Natural killer cell (primary cell): ENCODE measurements around the gene SLCO3A1. TPM values are rescaled to one million over a fixed set of nuclear protein-coding genes. Genes with fewer than 3 reads are reported as not detected.
A peak's percentile ranks its signal among the peaks of the same experiment; 100 is the strongest.

Source experiments
- ATAC-seq, 3 donors: fragments of 150-1000 bp in 2 of 3; fragments of 200-7000 bp in 1 of 3; cut with Tn5 transposase; 1 replicate in 1 of 3; 2 replicates in 2 of 3; pipeline ENCODE4 v1.10.0; 2021; ENCODE audit warnings: mild to moderate bottlenecking in 2 of 3, moderate library complexity in 2 of 3
- DNase-seq, 2 donors: peaks; one replicate each; pipeline versions ENCODE4 v3.0.0 to v3.0.0-alpha.2; 2013 to 2021; ENCODE audit warnings: mixed read lengths in 1 of 2
- H3K27ac ChIP-seq: one replicate; pipeline ENCODE4 v1.5.1; 2013; ENCODE audit warnings: mild to moderate bottlenecking, low read length
- H3K27me3 ChIP-seq: one replicate; pipeline ENCODE4 v1.6.1; 2013; ENCODE audit warnings: low read length; ENCODE audit not compliant: control insufficient read depth, insufficient read depth
- H3K36me3 ChIP-seq: one replicate; pipeline ENCODE4 v1.6.1; 2013; ENCODE audit warnings: low read length; ENCODE audit not compliant: control insufficient read depth, insufficient read depth
- H3K4me1 ChIP-seq: one replicate; pipeline ENCODE4 v1.6.1; 2013; ENCODE audit warnings: low read length; ENCODE audit not compliant: control insufficient read depth, insufficient read depth
- H3K4me3 ChIP-seq: one replicate; pipeline ENCODE4 v1.5.1; 2013; ENCODE audit warnings: low read length
- H3K9me3 ChIP-seq: one replicate; pipeline ENCODE4 v1.6.1; 2013; ENCODE audit warnings: low read length; ENCODE audit not compliant: control insufficient read depth, insufficient read depth
- H3K27ac Mint-ChIP-seq, 2 donors: one replicate each; pipeline ENCODE4 v1.8.0; 2022; ENCODE audit warnings: mild to moderate bottlenecking in 2 of 2, mixed read lengths in 2 of 2, moderate library complexity in 1 of 2
- H3K27me3 Mint-ChIP-seq, 2 donors: one replicate each; pipeline ENCODE4 v1.8.0; 2022; ENCODE audit warnings: low read depth in 2 of 2, mixed read lengths in 2 of 2
- H3K36me3 Mint-ChIP-seq: one replicate; pipeline ENCODE4 v1.8.0; 2022; ENCODE audit warnings: mixed read lengths
- H3K4me1 Mint-ChIP-seq, 2 donors: one replicate each; pipeline ENCODE4 v1.8.0; 2022; ENCODE audit warnings: mixed read lengths in 2 of 2
- H3K4me3 Mint-ChIP-seq: one replicate; pipeline ENCODE4 v1.8.0; 2022; ENCODE audit warnings: mild to moderate bottlenecking, moderate library complexity, mixed read lengths
- H3K9me3 Mint-ChIP-seq, 2 donors: one replicate each; pipeline ENCODE4 v1.8.0; 2022; ENCODE audit warnings: mixed read lengths in 2 of 2
- CTCF ChIP-seq: fragments of 200-600 bp; IDR thresholded peaks from one replicate; pipeline ENCODE4 v1.8.0; 2022; ENCODE audit warnings: antibody characterized with exemption
- WGBS: methylation state at CpG from one replicate; pipeline ENCODE4 v1.1.7; 2013; ENCODE audit warnings: missing lambda C conversion rate; ENCODE audit not compliant: insufficient coverage; 5-methylcytosine and 5-hydroxymethylcytosine counted together
- intact Hi-C: fragments of 100-400 bp; cut with micrococcal nuclease; formaldehyde crosslinking; loops from one replicate; pipeline ENCODE4 v1.14.2; 2022
- total RNA-seq, 4 donors: library from RNA; stranded (reverse); fragments of 120-200 nt in 1 of 4; gene quantifications; one replicate each; pipeline versions ENCODE4 v1.2.3 to v1.2.4, GENCODE V29; 2013 to 2022

Gene SLCO3A1
- total RNA-seq, 3 donors from 2014 or later (not counting 1 experiment from before 2014, with no cell fraction given): 48.5 to 73.5 (median 68.8) TPM

GRCh38 chr15:92025706-92026270, 172.3 kb downstream of the SLCO3A1 start:
- no peaks in the 10 kb centered on the region for H3K27me3 ChIP-seq
- no peaks in the 10 kb centered on the region for H3K36me3 Mint-ChIP-seq
- H3K27me3 Mint-ChIP-seq: no peaks in the 10 kb centered on the region
- DNase-seq (no peak), ATAC-seq (no peak)
- H3K4me1 ChIP-seq: peaks cover 9% of the 10 kb centered on the region
- WGBS: 91% methylated on average over 10 of the region's 10 CpGs
- no peaks in the 10 kb centered on the region for H3K9me3 ChIP-seq
- no peak overlapping the region for H3K27ac Mint-ChIP-seq
- H3K9me3 Mint-ChIP-seq: no peaks in the 10 kb centered on the region
- intact Hi-C loops: no loop called here
- no peak overlapping the region for H3K4me3 ChIP-seq
- no peak for TF ChIP-seq CTCF
- no peak overlapping the region for H3K4me3 Mint-ChIP-seq
- no peaks in the 10 kb centered on the region for H3K36me3 ChIP-seq
- peaks cover 39 to 60% of the 10 kb centered on the region in 2 donors for H3K4me1 Mint-ChIP-seq
- H3K27ac ChIP-seq: no peak overlapping the region

- Mint-ChIP-seq H3K4me3 (no peak overlapping the region), H3K36me3 (no peaks in the 10 kb centered on the region), H3K4me1 (peaks cover 42 to 65% of the 10 kb centered on the region in 2 donors), H3K9me3 (no peaks in the 10 kb centered on the region), H3K27ac (no peak overlapping the region), H3K27me3 (no peaks in the 10 kb centered on the region)
- DNase-seq (no peak), ATAC-seq (no peak)
- TF ChIP-seq CTCF: no peak
- Histone ChIP-seq H3K9me3 (no peaks in the 10 kb centered on the region), H3K4me1 (peaks cover 3% of the 10 kb centered on the region), H3K4me3 (no peak overlapping the region), H3K36me3 (no peaks in the 10 kb centered on the region), H3K27ac (no peak overlapping the region), H3K27me3 (no peaks in the 10 kb centered on the region)
- 99% methylated on average over 4 of the region's 4 CpGs for WGBS
- intact Hi-C loops: no loop called here
Observed at GRCh38 chr15:92028389-92028724, 174.8 kb downstream of the SLCO3A1 start.

- 95% methylated on average over 10 of the region's 10 CpGs for WGBS
- no peak overlapping the region for H3K27ac ChIP-seq
- intact Hi-C loops: no loop called here
- no peak for TF ChIP-seq CTCF
- no peak overlapping the region for H3K27ac Mint-ChIP-seq
- DNase-seq (no peak), ATAC-seq (no peak)
- H3K4me3 ChIP-seq: no peak overlapping the region
- no peaks in the 10 kb centered on the region for H3K36me3 ChIP-seq
- H3K27me3 Mint-ChIP-seq: no peaks in the 10 kb centered on the region
- H3K27me3 ChIP-seq: no peaks in the 10 kb centered on the region
- H3K36me3 Mint-ChIP-seq: no peaks in the 10 kb centered on the region
- no peaks in the 10 kb centered on the region for H3K9me3 ChIP-seq
- peaks cover 53 to 80% of the 10 kb centered on the region in 2 donors for H3K4me1 Mint-ChIP-seq
- H3K9me3 Mint-ChIP-seq: no peaks in the 10 kb centered on the region
- H3K4me1 ChIP-seq: peaks cover 3% of the 10 kb centered on the region
- H3K4me3 Mint-ChIP-seq: no peak overlapping the region
Observed at GRCh38 chr15:92029767-92030166, 176.3 kb downstream of the SLCO3A1 start.

GRCh38 chr15:92033314-92033713, 179.8 kb downstream of the SLCO3A1 start:
- Mint-ChIP-seq H3K27me3 (no peaks in the 10 kb centered on the region), H3K36me3 (no peaks in the 10 kb centered on the region), H3K9me3 (no peaks in the 10 kb centered on the region), H3K4me3 (no peak overlapping the region), H3K4me1 (peaks cover 68 to 82% of the 10 kb centered on the region in 2 donors), H3K27ac (peak overlapping the region in 1 of 2 donors; percentile 62)
- Histone ChIP-seq H3K4me3 (no peak overlapping the region), H3K9me3 (no peaks in the 10 kb centered on the region), H3K27me3 (no peaks in the 10 kb centered on the region), H3K4me1 (peaks cover 3% of the 10 kb centered on the region), H3K36me3 (no peaks in the 10 kb centered on the region), H3K27ac (no peak overlapping the region)
- ATAC-seq (no peak), DNase-seq (no peak)
- intact Hi-C loops: no loop called here
- no peak for TF ChIP-seq CTCF
- 45% methylated on average over 9 of the region's 9 CpGs for WGBS
